GM08714 (cell line): ENCODE data around the gene MFSD1.

Source experiments
- H3K4me3 ChIP-seq: fragments of 200-500 bp; sonication (Bioruptor generic); 2 replicates; pipeline ENCODE4 v1.5.1; 2014; ENCODE audit warnings: mild to moderate bottlenecking, low read length, inconsistent platforms
- ZNF274 ChIP-seq: IDR thresholded peaks from 2 replicates; pipeline ENCODE4 v1.6.1; 2012; ENCODE audit warnings: mild to moderate bottlenecking, low read depth, low read length

Gene MFSD1

DNA sequence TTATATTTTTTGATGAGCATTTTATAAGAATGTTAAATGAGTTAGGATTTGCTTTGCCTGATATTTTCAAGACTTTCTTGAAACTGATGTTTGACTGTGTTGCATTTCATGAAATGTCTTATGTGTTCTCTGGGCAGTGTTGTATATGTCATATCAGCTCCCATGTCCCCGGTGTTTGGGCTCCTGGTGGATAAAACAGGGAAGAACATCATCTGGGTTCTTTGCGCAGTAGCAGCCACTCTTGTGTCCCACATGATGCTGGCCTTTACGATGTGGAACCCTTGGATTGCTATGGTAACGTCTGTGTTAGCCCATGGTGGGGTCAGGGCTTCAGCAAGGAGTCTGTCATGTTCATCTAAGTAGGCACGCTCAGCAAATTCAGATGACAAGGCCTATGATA is 20.0 kb downstream of the MFSD1 start:
- TF ChIP-seq ZNF274: no peak

DNA sequence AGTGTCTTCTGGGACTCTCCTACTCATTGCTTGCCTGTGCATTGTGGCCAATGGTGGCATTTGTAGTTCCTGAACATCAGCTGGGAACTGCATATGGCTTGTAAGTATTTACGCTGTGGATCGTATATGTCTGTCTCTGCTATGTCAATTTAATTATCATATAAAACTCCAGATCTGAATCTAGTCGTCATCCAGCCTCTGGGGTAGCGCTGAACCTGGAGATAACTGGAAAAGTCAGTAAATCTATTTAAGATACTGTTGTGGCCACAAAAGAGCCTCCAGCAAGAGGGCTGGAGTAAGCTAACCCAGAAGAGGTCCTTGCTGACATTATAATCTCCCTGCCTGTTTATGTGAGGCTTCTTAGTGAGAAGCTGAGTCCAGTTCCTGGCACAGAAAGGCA is 21.6 kb downstream of the MFSD1 start:
- no peak overlapping the region for H3K4me3 ChIP-seq
- TF ChIP-seq ZNF274: no peak

More for the DNA sequence above, 20.0 kb downstream of the MFSD1 start:
- no peak overlapping the region for H3K4me3 ChIP-seq

DNA sequence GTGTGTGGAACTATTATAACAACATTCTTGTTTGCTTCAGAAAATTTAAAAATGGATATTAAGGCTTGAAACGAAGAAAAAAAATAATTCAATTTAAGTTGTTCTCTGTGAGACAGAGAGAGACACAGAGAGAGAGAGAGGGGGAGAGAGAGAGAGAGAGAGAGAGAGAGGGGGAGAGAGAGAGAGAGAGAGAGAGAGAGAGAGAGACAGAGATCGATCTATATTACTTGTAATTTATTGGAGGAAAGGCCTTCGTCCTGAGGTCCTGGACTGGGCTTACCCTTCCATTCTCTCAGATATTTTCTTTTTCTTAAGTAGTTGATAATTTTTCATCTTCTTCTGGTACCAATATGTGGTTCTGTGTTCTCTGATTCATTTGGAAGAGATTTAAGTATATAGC is 25.9 kb downstream of the MFSD1 start:
- no peak for TF ChIP-seq ZNF274
- no peak overlapping the region for H3K4me3 ChIP-seq

DNA sequence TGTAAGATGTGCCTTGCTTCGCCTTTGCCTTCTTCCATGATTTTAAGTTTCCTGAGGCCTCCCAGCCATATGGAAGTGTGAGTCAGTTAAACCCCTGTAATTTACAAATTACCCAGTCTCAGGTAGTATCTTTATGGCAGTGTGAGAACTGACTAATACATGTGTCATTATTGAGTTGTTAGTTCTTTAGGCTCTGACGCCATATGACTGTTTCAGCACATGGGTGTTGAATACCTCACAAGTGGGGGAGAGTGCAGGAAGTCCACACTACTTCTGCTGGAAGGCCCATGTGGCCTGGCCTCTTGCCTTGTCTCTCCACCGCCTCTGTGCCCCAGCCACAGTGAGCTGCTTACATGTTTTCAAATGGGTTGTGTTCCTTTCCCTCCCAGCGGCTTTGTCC is 28.5 kb downstream of the MFSD1 start:
- no peak for TF ChIP-seq ZNF274
- H3K4me3 ChIP-seq: no peak overlapping the region

DNA sequence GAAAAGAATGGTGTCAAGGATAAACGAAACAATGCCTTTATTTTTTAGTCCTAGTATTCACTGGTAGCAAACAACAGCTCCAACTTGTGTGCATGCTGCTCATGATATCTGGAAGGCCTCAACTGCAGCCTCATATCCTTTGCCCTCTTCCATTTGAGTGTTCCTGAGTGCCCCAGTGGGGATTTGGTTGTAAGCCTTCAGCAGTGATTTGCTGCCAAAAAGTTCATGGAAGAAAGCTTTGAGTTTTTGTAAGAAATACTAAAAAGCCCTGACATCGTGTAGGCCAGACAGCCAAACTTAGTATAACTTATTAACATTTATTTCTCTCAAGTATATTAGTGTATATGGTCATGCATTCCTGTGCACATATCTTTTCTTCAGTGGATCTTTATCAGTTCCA is 30.0 kb downstream of the MFSD1 start:
- no peak for TF ChIP-seq ZNF274
- H3K4me3 ChIP-seq: no peak overlapping the region

DNA sequence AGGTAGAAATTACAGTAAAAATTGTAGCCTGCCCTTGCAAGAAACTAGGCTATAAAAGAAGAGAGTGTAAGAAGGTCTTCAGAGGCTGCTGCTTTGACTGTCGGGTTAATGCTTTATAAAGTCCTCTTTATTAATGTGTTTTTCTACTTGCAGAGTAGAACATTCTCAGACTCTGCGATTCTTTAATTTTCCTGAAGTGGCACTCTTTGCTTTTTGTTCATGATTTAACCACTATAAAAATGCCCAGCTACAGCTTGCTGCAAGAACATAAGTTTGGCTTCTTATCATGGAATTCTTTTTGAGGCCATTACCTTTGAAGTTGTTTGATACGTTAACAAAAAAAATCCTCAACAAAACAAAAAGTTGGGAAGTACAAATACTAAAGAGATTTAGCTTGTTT is 33.8 kb downstream of the MFSD1 start:
- TF ChIP-seq ZNF274: no peak

DNA sequence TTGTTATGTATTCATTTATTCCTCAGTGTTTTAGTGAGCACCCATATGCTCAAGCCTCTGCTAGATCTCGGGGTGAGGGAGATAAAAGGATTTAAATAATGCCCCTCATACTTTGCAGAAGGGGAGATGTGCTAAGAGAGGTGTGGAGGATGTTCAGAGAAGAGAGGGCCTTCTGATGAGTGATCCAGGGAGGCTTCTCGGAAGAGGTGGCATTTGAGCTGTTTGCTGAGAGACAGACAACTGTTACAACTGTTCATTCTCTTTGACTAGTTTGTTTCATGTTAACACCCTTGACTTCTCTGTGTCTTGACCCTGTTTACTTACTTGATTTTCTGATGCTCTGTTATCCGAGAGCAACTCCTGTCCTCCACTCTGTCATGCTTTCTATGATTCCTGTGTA is 34.5 kb downstream of the MFSD1 start:
- no peak for TF ChIP-seq ZNF274
- H3K4me3 ChIP-seq: no peak overlapping the region

More for the DNA sequence above, 33.8 kb downstream of the MFSD1 start:
- H3K4me3 ChIP-seq: no peak overlapping the region

DNA sequence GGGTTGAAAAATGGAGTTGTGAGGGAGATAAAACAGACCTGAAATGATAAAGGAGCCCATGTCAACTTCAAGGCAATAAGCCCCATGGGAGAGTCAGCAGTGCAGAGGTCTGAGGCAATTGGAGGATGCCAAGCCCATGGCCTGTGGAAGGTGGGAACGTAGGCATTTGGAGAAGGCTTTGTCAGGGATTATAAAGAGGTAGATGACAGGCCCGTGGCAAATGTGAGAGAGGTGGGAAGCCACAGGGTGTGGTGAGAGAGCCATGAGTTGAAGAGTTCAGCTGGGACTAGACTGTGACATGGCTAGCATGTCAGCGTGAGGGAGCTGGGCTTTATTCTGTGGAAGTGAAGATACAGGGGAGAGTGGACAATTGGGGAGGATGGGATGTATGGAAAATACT is 35.4 kb downstream of the MFSD1 start:
- no peak for TF ChIP-seq ZNF274
- no peak overlapping the region for H3K4me3 ChIP-seq

DNA sequence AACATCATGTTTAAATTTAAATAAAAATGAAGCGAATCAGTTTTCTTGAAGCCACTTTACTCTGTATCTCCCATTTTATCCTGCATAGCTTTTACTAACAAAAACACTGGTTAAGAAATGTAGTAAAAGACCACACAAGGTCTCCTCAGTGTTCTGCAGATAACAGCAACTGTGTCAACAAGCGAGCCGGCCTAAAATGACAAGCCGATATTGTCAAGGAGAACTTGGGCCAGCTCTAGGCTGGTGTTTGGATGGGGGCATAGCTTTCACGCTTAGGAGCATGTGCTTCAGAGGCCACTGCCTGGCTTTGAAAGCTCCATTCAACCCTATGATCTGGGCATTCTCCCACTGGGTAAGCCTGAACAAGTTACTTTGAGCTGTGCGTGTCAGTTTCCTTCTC is 38.1 kb downstream of the MFSD1 start:
- TF ChIP-seq ZNF274: no peak
- H3K4me3 ChIP-seq: no peak overlapping the region

DNA sequence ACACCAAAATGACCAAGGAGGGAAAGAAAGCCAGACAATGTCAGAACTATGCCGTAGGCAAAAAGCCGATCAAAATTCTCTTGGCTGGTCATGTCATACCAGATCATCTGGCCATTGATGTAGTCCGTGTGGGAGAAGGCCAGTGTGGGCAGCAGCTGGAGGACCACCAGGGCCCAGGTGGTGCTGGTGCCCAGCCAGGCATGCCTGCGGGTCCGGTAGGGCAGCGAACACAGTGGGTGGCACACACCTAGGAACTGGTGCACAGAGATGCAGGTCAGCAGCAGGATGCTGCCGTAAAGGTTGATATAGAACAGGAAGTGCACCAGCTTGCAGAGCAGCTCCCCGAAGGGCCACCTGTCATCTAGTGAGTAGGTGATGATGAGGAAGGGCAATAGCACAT is 39.5 kb downstream of the MFSD1 start:
- no peak overlapping the region for H3K4me3 ChIP-seq
- no peak for TF ChIP-seq ZNF274

DNA sequence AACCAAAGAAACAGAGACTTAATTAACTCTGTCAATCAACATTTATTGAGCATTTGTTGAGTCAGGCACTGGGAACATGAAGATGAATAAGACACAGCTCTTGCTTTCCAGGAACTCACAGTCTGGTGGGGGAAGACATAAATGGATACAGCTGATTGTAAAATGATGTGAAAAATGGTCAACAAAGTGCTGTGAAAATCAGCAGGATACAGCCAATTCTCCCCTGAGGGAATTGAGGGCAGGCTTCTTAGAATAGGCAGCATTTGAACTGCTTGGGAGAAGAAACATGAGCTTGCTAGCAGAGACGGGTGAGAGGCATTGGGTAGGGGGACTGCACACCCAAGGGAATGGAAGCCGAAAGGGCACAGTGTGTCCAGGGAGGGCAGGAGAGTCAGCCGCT is 41.1 kb downstream of the MFSD1 start:
- TF ChIP-seq ZNF274: no peak
- no peak overlapping the region for H3K4me3 ChIP-seq

DNA sequence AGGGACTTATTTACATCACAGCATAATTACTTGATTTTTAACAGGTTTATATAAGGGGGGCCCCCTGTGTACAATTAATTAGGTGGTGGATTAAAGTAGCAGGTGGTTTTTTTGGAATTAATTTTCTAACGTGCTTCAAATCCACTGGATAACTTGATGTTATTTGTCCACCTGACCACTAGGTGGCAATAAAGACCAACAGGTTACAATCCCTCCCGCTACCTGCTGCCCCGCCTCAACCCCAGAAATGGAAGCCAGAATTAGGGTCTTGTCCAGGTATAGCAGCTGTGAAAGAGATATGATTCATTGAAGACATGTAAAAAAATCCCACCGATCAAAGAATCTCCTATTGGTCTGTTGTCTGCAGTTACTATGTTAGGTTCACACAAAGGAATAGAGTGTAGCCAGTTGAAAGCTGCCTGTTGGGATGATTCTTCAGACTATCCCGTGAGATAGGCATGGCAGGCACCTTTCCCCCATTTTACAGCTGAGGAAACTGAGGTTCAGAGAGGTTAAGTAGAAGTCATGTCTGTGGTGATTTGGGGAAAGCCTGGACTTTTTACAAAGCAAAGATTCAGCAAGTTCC is 44.0 kb downstream of the MFSD1 start:
- no peak for TF ChIP-seq ZNF274

DNA sequence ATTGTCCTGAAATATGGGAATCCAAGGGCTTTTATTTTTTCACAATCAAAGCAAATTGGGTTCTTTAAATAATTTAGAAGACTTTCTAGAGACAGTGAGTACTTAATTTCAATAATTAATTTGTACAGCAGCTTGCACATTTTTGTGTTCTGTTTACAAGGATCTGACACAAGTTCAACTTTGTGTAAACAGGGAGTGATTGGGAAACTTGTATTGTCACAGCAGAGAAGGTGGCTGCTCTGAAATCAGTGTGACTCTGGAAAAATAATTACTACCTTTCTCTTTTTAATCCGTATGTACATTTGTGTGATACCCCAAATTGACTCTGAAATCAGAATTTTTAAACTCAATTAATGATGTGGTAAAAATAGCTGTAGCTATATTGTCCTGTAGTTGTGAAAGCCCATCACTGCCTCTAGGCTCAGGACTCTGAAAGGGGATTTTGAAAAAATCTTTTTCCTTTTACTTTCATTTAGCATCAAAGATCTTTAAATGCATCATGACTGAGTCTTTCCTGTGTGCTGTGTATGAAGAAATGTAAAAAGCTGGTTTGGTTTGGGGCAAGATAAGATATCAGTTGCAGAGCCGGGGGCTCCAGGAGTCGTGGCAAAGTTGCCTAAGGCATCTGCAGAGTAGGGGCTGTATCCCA is 45.1 kb downstream of the MFSD1 start:
- TF ChIP-seq ZNF274: no peak
- H3K4me3 ChIP-seq: no peak overlapping the region

More for the DNA sequence above, 44.0 kb downstream of the MFSD1 start:
- no peak overlapping the region for H3K4me3 ChIP-seq

DNA sequence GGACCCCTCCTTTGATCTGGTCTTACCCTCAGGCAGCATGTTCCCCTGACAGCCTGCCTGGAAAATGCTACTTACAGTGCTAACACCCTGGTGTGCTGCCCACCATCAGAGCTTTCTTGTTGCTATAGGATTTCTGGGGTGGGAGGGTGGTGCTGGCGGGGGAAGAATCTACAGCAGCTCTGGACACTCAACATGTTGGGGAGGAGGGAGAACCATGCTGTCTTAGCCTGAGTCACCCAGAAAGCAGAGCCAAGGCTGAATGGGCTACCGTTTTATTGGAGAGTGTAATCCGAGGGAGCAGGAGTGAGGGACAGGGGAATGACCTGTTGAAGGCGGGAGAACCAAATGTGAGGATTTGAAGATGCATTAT is 45.6 kb downstream of the MFSD1 start:
- TF ChIP-seq ZNF274: no peak
- no peak overlapping the region for H3K4me3 ChIP-seq

DNA sequence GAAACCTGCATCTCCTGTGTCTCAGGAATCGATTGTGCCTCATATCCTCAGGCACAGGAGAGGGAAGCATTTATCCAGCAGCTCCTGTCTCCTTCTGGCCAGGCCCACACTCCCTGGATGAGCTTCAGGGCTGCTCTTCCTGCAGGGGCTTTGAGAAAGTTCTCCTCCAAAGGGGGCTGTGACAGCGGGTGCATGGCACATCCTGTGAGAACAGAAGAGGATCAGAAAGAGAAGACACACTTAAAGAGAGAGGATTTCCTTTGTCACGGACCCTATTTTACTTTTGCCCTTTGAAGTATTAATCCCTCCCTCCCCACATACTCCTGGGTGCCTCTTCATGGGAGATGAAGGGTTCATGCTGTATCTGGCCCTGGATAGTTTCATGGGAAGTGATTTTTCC is 46.0 kb downstream of the MFSD1 start:
- no peak overlapping the region for H3K4me3 ChIP-seq
- TF ChIP-seq ZNF274: no peak

DNA sequence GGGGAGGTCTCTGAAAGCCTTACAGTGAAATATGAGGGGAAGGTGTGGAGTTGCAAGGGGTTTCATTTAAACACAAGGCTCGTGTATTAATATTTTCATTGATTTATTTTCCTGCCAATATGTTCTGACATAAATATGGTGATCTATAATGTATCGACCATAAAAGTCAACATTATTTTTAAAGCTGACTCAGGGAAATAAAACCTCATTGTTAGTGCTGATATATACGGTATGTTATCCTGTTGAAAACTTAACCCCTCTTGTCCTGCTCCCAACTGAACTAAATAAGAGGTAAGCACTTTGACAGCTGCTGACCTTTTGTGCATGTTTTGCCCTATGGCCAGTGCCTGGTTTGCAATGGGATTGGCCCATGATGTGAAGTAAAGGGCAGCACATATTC is 47.9 kb downstream of the MFSD1 start:
- H3K4me3 ChIP-seq: no peak overlapping the region
- no peak for TF ChIP-seq ZNF274
